OCI-LY1 (cell line): Measurements from ENCODE around the gene STEAP3.

Experiments used
- H2AFZ ChIP-seq: fragments of 200-600 bp; sonication (generic), shearing (Covaris generic); 2 replicates; pipeline ENCODE4 v1.6.0; 2014; ENCODE audit warnings: antibody characterized with exemption, mild to moderate bottlenecking, low read length
- H3F3A ChIP-seq: fragments of 200-600 bp; sonication (generic), shearing (Covaris generic); 2 replicates; pipeline ENCODE4 v1.6.0; 2014; ENCODE audit warnings: mild to moderate bottlenecking, antibody characterized with exemption, low read length, moderate library complexity; ENCODE audit not compliant: insufficient read depth
- H3K27ac ChIP-seq: fragments of 200-600 bp; sonication (generic); 2 replicates; pipeline ENCODE4 v1.5.1; 2014; ENCODE audit warnings: low read length, mixed run types, mild to moderate bottlenecking, low read depth; ENCODE audit not compliant: poor library complexity, severe bottlenecking
- H3K27me3 ChIP-seq: fragments of 200-600 bp; sonication (generic); 2 replicates; pipeline ENCODE4 v1.6.0; 2014; ENCODE audit warnings: antibody characterized with exemption, mild to moderate bottlenecking, low read length, moderate library complexity; ENCODE audit not compliant: insufficient read depth
- H3K36me3 ChIP-seq: fragments of 200-600 bp; sonication (generic); 2 replicates; pipeline ENCODE4 v1.6.1; 2014; ENCODE audit warnings: mild to moderate bottlenecking, antibody characterized with exemption, low read length, moderate library complexity, mixed read lengths; ENCODE audit not compliant: insufficient read depth
- H3K4me1 ChIP-seq: fragments of 200-600 bp; sonication (generic); 2 replicates; pipeline ENCODE4 v1.5.1; 2014; ENCODE audit warnings: mild to moderate bottlenecking, low read length, moderate library complexity; ENCODE audit not compliant: insufficient read depth, severe bottlenecking
- H3K4me2 ChIP-seq: fragments of 200-600 bp; sonication (generic), shearing (Covaris generic); 2 replicates; pipeline ENCODE4 v1.6.1; 2014; ENCODE audit warnings: low read length
- H3K4me3 ChIP-seq: fragments of 200-600 bp; sonication (generic); 2 replicates; pipeline ENCODE4 v1.5.1; 2014; ENCODE audit warnings: low read length, low read depth, mild to moderate bottlenecking, mixed read lengths; ENCODE audit not compliant: poor library complexity, severe bottlenecking
- H3K79me2 ChIP-seq: fragments of 200-600 bp; shearing (Covaris generic); 2 replicates; pipeline ENCODE4 v1.6.1; 2016; ENCODE audit warnings: mixed run types, low read length, mixed read lengths; ENCODE audit not compliant: insufficient read depth
- H3K9ac ChIP-seq: fragments of 200-600 bp; sonication (generic), shearing (Covaris generic); 2 replicates; pipeline ENCODE4 v1.6.1; 2014; ENCODE audit warnings: mild to moderate bottlenecking, low read length, mixed read lengths
- H3K9me2 ChIP-seq: fragments of 200-600 bp; sonication (generic), shearing (Covaris generic); 2 replicates; pipeline ENCODE4 v1.6.1; 2014; ENCODE audit warnings: low read depth, mild to moderate bottlenecking, low read length, mixed read lengths
- H3K9me3 ChIP-seq: fragments of 200-600 bp; shearing (Covaris generic); 2 replicates; pipeline ENCODE4 v1.6.1; 2014; ENCODE audit warnings: low read length, mixed read lengths
- H4K20me1 ChIP-seq: fragments of 200-600 bp; sonication (generic), shearing (Covaris generic); 2 replicates; pipeline ENCODE4 v1.6.0; 2016; ENCODE audit warnings: mild to moderate bottlenecking, low read length; ENCODE audit not compliant: insufficient read depth
- EZH2 ChIP-seq: fragments of 200-600 bp; sonication (generic), shearing (Covaris generic); IDR thresholded peaks from 2 replicates; pipeline ENCODE4 v1.8.0; 2017; ENCODE audit warnings: borderline replicate concordance, mixed run types, mild to moderate bottlenecking, antibody characterized with exemption, low read length, moderate library complexity, mixed read lengths
- TF ChIP-seq, protein P1 (sequence below): fragments of 200-600 bp; sonication (generic), shearing (Covaris generic); IDR thresholded peaks from 2 replicates; pipeline ENCODE4 v1.5.1; 2017; ENCODE audit warnings: mild to moderate bottlenecking, antibody characterized with exemption, low read length, moderate library complexity, mixed read lengths

STEAP3 gene

DNA sequence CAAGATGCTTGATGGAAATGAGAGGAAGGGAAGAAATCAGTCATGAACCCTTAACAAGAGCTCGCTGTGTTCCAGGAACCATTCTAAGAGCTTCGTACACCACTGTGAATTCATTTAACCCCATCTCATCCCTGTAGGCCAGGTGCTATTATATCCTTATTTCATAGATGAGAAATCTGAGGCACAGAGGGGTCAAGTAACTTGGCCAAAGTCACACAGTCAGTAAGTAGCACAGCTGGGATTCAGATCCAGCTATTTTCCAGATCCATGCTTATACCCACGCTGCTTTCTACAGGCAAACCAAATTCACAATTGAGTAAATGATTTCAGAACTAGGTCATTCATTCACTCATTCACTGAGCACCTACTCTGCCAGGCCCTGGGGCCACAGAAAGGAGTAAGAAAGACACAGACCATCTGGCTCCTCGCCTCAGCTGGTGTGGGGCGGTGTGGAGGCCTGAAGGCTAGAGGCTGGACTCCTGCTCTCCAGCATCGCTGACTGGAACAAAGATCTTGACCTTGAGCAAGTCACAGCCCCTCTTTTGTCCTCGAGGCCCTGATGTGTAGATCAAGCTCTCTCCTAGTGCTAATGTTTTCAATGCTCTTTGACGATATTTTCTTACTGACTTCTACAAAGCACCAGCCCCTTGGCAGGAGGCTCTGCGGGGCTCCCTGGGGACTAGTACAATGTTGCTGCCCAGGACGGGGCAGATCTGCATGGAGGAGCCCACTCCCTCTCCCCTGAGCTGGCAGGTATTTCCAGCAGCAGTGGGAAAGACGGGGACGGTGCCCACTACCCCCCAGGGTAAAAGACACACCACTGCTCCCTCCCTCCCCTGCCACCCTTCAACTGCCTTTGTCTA lies 26.5 kb downstream of the STEAP3 start:
- H3K4me1 ChIP-seq = no peaks in the 10 kb centered on the region
- no peaks in the 10 kb centered on the region for H3K36me3 ChIP-seq
- H3K9me2 ChIP-seq = no peaks in the 10 kb centered on the region
- no peaks in the 10 kb centered on the region for H3F3A ChIP-seq
- H3K27me3 ChIP-seq = no peaks in the 10 kb centered on the region
- H3K4me3 ChIP-seq = no peak overlapping the region
- H3K27ac ChIP-seq = no peak overlapping the region
- no peaks in the 10 kb centered on the region for H3K79me2 ChIP-seq
- H3K9me3 ChIP-seq = no peaks in the 10 kb centered on the region
- H2AFZ ChIP-seq = no peak overlapping the region
- TF ChIP-seq EZH2 = no peak
- TF ChIP-seq, protein P1, sequence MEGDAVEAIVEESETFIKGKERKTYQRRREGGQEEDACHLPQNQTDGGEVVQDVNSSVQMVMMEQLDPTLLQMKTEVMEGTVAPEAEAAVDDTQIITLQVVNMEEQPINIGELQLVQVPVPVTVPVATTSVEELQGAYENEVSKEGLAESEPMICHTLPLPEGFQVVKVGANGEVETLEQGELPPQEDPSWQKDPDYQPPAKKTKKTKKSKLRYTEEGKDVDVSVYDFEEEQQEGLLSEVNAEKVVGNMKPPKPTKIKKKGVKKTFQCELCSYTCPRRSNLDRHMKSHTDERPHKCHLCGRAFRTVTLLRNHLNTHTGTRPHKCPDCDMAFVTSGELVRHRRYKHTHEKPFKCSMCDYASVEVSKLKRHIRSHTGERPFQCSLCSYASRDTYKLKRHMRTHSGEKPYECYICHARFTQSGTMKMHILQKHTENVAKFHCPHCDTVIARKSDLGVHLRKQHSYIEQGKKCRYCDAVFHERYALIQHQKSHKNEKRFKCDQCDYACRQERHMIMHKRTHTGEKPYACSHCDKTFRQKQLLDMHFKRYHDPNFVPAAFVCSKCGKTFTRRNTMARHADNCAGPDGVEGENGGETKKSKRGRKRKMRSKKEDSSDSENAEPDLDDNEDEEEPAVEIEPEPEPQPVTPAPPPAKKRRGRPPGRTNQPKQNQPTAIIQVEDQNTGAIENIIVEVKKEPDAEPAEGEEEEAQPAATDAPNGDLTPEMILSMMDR = no peak
- H3K4me2 ChIP-seq = no peak overlapping the region
- no peaks in the 10 kb centered on the region for H4K20me1 ChIP-seq
- H3K9ac ChIP-seq = no peak overlapping the region

DNA sequence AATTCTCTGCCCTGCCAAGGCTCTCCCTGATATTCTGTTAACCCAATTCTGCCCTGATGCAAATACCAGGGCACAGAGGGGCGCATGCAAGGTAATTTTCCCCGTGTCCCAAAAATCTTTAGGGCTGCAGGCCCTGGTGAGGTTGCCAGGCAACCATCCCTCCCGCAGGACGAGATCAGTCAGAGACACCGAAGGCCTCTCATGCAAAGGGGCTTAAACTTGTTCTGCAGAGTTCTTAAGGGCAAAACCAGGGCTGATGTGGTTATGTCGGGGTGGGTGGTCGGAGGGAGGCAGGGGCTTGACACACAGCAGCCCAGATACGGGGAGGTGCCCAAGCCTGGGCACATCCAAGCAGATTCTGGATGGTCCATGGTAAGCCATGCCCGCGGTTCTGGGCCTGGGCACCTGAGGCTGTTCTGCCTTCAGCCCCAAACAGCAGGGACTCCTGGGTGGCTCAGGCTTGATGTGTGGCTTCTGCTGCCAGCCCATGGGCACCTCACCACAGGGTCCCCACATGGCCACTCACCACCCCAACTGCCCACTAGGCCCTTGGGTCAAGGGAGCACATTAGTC lies 27.2 kb downstream of the STEAP3 start:
- Histone ChIP-seq H3K27ac (no peak overlapping the region), H3K4me2 (no peak overlapping the region), H2AFZ (no peak overlapping the region), H3K9me2 (no peaks in the 10 kb centered on the region), H3F3A (no peaks in the 10 kb centered on the region), H3K36me3 (no peaks in the 10 kb centered on the region), H3K9ac (no peak overlapping the region), H3K4me3 (no peak overlapping the region), H3K4me1 (no peaks in the 10 kb centered on the region), H3K79me2 (no peaks in the 10 kb centered on the region), H3K27me3 (no peaks in the 10 kb centered on the region), H3K9me3 (no peaks in the 10 kb centered on the region), H4K20me1 (no peaks in the 10 kb centered on the region)
- no peak for TF ChIP-seq EZH2
- TF ChIP-seq, protein P1 = no peak

DNA sequence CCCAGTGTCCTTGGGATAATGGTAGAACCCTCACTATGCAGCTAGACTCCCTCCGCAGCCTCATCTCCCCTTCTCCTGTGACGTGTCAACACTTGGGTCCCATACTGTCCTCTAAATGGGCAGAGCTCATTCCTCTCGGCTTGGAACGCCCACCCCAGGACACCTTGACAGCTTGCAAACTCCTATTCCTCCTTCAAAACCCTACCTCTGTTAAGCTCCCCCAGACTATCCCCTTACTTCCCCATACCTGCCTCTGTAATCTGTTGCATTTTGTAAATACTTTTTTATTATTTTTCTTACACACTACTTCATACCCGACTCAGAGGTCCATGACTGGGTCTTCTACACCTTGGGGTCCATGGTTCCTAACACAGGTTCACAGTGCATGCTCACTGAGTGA lies 28.0 kb downstream of the STEAP3 start:
- no peak overlapping the region for H3K4me2 ChIP-seq
- no peak for TF ChIP-seq EZH2
- TF ChIP-seq, protein P1 = no peak
- no peaks in the 10 kb centered on the region for H3K9me3 ChIP-seq
- no peak overlapping the region for H3K27ac ChIP-seq
- H4K20me1 ChIP-seq = no peaks in the 10 kb centered on the region
- H3K9ac ChIP-seq = no peak overlapping the region
- H3K79me2 ChIP-seq = no peaks in the 10 kb centered on the region
- no peak overlapping the region for H3K4me3 ChIP-seq
- H3K4me1 ChIP-seq = no peaks in the 10 kb centered on the region
- H3K27me3 ChIP-seq = no peaks in the 10 kb centered on the region
- H3F3A ChIP-seq = no peaks in the 10 kb centered on the region
- H3K9me2 ChIP-seq = no peaks in the 10 kb centered on the region
- H2AFZ ChIP-seq = no peak overlapping the region
- no peaks in the 10 kb centered on the region for H3K36me3 ChIP-seq
